Measurements from ENCODE around the gene LRCOL1.

The LRCOL1 gene

GRCh38 chr12:132634411-132634990 is 24.1 kb upstream of the LRCOL1 start:
- Histone ChIP-seq H3K4me3 (no peak overlapping the region), H3K27ac (no peak overlapping the region)
- DNase-seq (ENCODE audit: low spot score), result no peak
- TF ChIP-seq CTCF (IDR thresholded peaks at IDR 0.05), result no peak

- DNase-seq (ENCODE audit: low spot score), result no peak
- TF ChIP-seq CTCF (IDR thresholded peaks at IDR 0.05), result no peak
These were observed 23.5 kb upstream of the LRCOL1 start for GRCh38 chr12:132633901-132634300.

GRCh38 chr12:132633398-132633797 is 23.0 kb upstream of the LRCOL1 start:
- no peak for TF ChIP-seq CTCF (IDR thresholded peaks at IDR 0.05)
- no peak for DNase-seq (ENCODE audit: low spot score)
- no peak overlapping the region for H3K4me3 ChIP-seq
- no peak overlapping the region for H3K27ac ChIP-seq

More at GRCh38 chr12:132633901-132634300, 23.5 kb upstream of the LRCOL1 start:
- H3K27ac ChIP-seq, result no peak overlapping the region
- no peak overlapping the region for H3K4me3 ChIP-seq

- no peak overlapping the region for H3K4me3 ChIP-seq
- no peak for DNase-seq (ENCODE audit: low spot score)
- no peak overlapping the region for H3K27ac ChIP-seq
- no peak for TF ChIP-seq CTCF (IDR thresholded peaks at IDR 0.05)
These were observed 22.3 kb upstream of the LRCOL1 start for GRCh38 chr12:132632521-132633228.

- H3K27ac ChIP-seq, result no peak overlapping the region
- no peak for TF ChIP-seq CTCF (IDR thresholded peaks at IDR 0.05)
- no peak overlapping the region for H3K4me3 ChIP-seq
- DNase-seq (ENCODE audit: low spot score), result peak; percentile 60
These were observed 21.3 kb upstream of the LRCOL1 start for GRCh38 chr12:132631666-132632065.

GRCh38 chr12:132630672-132631071 is 20.3 kb upstream of the LRCOL1 start:
- H3K4me3 ChIP-seq, result no peak overlapping the region
- no peak for TF ChIP-seq CTCF (IDR thresholded peaks at IDR 0.05)
- no peak for DNase-seq (ENCODE audit: low spot score)
- H3K27ac ChIP-seq, result no peak overlapping the region

- H3K4me3 ChIP-seq, result no peak overlapping the region
- no peak for DNase-seq (ENCODE audit: low spot score)
- no peak for TF ChIP-seq CTCF (IDR thresholded peaks at IDR 0.05)
These were observed 18.9 kb upstream of the LRCOL1 start for GRCh38 chr12:132629330-132629729.

More at GRCh38 chr12:132629330-132629729, 18.9 kb upstream of the LRCOL1 start:
- no peak overlapping the region for H3K27ac ChIP-seq
